ENCODE data around the gene MTREX.

Gene MTREX

DNA sequence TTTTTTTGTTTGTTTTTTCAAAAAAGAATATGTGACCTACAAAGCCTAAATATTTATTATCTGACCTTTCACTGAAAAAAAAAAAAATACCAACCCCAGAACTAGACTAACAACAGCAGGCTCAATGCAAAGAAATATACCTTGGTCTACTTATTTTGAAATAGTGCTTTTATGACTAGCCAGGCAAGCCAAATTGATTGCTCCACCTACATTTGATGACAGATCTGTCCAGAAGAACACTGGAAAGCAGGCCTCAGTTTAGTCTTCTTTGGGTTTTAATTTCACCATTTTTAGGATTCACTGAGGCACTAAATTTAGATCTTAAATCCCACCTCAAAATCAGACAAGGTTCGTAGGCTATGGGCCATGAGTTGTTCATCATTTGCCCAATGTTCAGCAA, 129.7 kb downstream of the MTREX start:
- DNase-seq, result no peak

GRCh38 chr5:55437859-55438206, 130.0 kb downstream of the MTREX start:
- no peak for DNase-seq

DNA sequence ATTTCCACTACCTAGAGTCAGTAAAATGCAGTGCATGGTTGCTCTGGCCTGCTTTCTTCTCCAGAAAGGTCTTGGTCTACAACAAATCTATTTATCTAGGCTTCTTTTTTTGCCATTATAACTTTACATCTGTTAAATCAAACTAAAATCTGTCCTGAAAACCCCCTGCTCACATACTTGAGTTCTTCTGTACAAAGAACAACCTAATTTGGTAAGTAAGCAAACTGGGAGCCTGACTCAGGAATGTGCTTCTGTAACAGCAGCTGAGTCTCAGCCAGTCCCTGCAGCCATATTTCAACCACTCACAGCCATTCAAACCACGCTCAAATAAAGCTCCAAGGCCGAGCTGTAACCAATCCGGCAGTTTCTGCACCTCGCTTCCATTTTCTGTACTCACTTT, 131.2 kb downstream of the MTREX start:
- no peak for DNase-seq

- peak; percentile 48 for DNase-seq
Observed at GRCh38 chr5:55440188-55440646, 132.4 kb downstream of the MTREX start.

DNA sequence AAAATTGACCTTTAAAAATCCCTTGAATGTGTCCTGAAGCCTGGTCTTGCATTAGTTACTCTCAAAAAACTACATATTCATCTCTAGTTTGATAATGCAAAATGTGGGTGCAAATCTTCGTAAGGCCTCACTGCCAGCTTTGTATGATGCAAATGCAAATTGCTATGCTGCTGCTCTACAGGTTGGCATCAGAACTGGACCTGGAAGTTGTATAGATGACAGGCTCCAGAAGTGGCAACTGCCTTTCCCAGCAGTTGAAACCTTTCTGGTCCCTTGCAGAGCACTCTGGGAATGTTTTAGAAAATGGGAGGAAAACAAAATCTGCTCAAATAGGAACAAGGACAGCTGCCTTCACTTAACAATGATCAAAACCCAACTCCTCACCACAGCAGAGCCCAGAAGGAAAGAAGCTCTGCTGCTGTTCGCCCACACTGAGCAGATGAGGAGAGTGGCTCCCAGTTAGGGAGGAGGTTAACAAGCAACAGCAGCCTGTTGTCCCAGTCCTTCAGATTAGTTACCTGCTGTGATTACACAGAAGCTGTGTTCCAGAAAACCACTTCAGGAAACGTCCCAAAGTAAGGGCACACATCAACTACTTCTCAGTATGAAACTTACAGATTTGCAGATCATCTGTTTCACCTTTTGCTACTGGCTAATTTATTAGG, 133.4 kb downstream of the MTREX start:
- no peak for DNase-seq

DNA sequence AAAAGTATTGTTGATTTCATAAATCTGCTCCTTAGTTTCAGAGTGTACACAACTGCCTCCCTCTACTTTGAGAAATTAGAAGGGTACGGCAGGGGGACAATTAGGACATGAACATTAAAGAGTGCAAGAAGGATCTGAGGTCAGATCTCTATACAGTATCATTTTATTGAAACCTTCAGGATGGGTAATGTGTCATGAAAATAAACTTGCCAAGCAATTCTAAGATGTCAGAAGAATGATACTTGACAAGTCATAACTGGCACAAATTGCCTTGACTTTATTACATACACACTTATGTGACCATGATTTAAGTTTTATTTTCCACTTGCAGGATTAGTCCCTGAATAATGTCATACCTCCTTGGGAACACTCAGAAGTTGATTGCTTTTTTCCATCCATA, 134.2 kb downstream of the MTREX start:
- DNase-seq, result no peak

- DNase-seq, result no peak
Observed at GRCh38 chr5:55445791-55446190, 138.0 kb downstream of the MTREX start.

DNA sequence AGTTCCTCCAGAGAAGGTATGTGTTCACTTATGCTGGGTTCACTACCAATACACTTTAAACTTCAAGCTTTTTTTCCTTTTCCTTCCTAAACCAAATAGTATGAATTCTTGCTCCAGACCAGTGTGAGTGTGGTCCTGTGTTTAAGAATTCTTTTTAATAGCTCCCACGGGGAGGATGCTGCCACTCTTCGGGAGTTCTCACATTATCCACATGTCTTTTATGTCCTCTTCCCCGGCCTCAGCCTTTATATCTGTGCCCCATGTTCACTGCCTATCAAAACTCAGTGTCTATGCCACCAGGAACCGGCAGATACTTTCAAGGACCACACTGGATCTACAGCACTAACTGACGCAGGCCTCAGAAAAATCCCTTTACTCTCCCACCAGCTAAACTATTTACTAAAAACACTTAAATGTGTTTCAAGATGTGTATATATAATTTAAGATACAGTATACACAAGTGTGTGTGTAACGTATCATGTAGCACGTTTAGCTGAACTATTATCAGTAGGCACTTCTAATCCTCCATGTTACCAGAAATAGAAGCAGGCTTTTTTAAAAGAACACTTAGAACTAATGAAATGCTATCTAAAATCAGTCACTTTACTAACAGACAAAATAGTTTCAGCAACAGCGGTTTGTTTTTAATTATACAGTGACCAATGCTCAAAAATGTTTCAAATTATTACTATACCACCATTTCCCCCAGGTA, 139.0 kb downstream of the MTREX start:
- no peak for DNase-seq

DNA sequence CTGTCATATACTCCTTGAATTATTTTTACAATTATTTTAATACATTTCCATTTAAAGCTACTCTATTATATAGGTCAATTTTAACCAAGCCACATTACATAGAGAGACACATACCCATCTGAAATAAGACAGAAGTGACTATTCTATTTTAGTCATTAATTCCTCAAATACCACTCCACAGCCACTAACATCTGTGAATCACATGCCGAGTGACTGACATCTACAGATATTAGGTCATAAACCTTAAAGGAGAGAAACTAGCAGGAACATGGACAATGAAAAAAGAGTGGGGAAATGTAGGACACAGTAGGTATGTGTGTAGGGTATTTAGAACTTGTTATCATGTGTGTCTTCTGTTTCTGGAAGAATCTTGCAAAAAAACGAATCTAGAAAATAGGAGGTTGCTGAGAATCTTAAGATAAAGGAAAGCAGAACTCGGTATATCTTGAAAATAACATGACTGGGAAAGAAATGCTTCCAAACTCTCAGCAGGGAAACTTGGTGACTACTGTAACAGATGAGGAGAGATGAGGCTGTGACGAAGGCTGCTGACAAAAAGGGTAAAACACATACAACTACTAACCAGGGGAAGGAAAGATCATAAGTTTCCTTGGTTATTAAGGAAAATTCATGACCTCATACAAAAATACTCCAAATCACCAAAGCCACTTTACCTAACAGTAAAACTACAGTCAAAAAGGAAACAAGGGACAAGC, 142.4 kb downstream of the MTREX start:
- DNase-seq, result no peak

DNA sequence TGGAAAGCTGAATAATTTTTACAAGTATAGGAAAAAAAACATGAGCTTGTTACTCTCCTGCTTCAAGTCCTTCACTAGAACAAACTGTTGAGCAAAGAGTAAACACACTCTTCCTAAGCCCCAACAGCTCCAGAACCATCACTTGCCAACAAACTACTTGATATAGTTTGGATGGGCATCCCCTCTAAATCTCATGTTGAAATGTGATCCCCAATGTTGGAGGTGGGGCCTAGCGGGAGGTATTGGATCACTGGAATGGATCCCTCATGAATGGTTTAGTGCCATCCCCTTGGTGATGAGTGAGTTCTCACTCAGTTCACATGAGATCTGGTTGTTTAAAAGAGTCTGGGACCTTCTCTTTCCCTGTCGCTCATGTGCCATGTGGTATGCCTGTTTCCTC, 144.2 kb downstream of the MTREX start:
- no peak for DNase-seq

GRCh38 chr5:55453211-55453610, 145.4 kb downstream of the MTREX start:
- no peak for DNase-seq

DNA sequence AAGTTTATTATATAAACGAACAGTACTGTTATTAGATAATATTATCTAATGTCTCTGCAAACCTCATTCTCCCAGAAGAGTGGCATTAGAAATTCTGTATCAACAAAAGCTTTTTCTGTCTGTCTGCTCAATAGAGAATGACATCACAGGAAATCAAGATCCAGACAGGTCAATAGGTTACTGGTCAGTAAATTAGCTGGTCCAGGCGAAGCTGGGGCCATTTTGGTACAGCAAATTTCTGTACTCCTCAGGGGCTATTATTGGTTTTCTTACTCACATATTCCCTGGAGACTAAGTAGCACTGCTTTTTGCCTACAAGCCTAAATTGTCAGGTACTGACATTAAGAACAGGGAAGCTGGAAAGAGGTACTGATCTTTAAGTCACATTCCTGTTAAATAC, 146.5 kb downstream of the MTREX start:
- DNase-seq, result no peak

GRCh38 chr5:55456216-55456895, 148.6 kb downstream of the MTREX start:
- DNase-seq, result no peak

DNA sequence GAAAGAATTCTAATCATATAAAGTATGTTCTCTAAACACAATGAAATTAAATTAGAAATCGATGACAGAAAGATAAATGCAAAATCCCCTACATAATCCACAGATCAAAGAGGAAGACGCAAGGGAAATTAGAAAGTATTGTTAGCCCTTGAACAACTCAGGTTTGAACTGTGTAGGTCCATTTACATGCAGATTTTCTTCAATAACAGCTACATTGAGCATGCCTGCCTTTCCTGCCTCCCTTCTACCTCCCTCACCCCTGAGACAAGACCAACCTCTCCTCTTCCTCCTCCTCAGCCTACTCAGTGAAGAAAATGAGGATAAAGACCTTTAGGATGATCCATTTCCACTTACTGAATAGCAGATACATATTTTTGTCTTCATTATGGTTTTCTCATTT, 151.8 kb downstream of the MTREX start:
- no peak for DNase-seq

DNA sequence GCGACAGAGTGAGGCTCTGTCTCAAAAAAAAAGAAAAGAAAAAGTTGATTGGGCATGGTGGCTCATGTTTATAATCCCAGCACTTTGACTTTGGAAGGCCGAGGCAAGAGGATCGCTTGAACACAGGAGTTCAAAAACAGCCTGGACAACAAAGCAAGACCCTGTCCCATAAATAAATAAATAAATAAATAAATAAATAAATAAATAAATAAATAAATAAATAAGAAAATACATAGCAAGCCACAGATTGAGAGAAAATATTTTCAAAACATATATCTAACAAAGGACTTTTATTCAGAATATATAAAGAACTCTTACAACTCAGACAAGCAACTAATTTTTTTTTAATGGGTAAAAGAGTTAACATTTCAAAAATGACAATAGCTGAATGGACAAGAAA, 155.8 kb downstream of the MTREX start:
- no peak for DNase-seq

- DNase-seq, result no peak
Observed at GRCh38 chr5:55467862-55468551, 160.2 kb downstream of the MTREX start.

- DNase-seq, result no peak
Observed at GRCh38 chr5:55469839-55470238, 162.1 kb downstream of the MTREX start.

GRCh38 chr5:55470282-55470681, 162.5 kb downstream of the MTREX start:
- DNase-seq, result no peak

GRCh38 chr5:55471468-55471867, 163.7 kb downstream of the MTREX start:
- no peak for DNase-seq

- no peak for DNase-seq
Observed at GRCh38 chr5:55472642-55473041, 164.9 kb downstream of the MTREX start.

Measured in stimulated activated CD4-positive, alpha-beta T cell treated with anti-CD3 and anti-CD28 coated beads, Interleukin-4, amount 100 ng/mL, for 24 hours (primary cell).